Spinal cord (tissue), 10 donors: ENCODE data around the gene ELN. TPM values are rescaled to one million over a fixed set of nuclear protein-coding genes. Genes with fewer than 3 reads are reported as not detected.
A peak's percentile ranks its signal among the peaks of the same experiment; 100 is the strongest.

ENCODE experiments used
- DNase-seq, 6 donors: peaks; one replicate each; pipeline versions ENCODE4 v3.0.0 to v3.0.0-alpha.2; 2013 to 2015; ENCODE audit warnings: low spot score in 6 of 6, low read depth in 4 of 6
- H3K27ac ChIP-seq: one replicate; pipeline ENCODE4 v1.5.1; 2013; ENCODE audit warnings: low read depth, low read length, control low read depth
- H3K27me3 ChIP-seq: one replicate; pipeline ENCODE4 v1.6.1; 2013; ENCODE audit warnings: low read length; ENCODE audit not compliant: control insufficient read depth, insufficient read depth
- H3K36me3 ChIP-seq: one replicate; pipeline ENCODE4 v1.6.1; 2013; ENCODE audit warnings: low read length; ENCODE audit not compliant: control insufficient read depth, insufficient read depth
- H3K4me1 ChIP-seq: one replicate; pipeline ENCODE4 v1.6.1; 2013; ENCODE audit warnings: low read length; ENCODE audit not compliant: control insufficient read depth, insufficient read depth
- H3K4me3 ChIP-seq: one replicate; pipeline ENCODE4 v1.5.1; 2013; ENCODE audit warnings: low read depth, low read length, control low read depth
- H3K9me3 ChIP-seq: one replicate; pipeline ENCODE4 v1.6.1; 2013; ENCODE audit warnings: low read length; ENCODE audit not compliant: control insufficient read depth, insufficient read depth
- WGBS: methylation state at CpG from one replicate; pipeline ENCODE4 v1.1.5; 2013; ENCODE audit warnings: missing lambda C conversion rate; ENCODE audit not compliant: insufficient coverage; 5-methylcytosine and 5-hydroxymethylcytosine counted together
- polyA plus RNA-seq, 2 donors: library from polyadenylated mRNA; unstranded; fragments of 120-200 nt; gene quantifications; one replicate each; pipeline ENCODE4 v1.2.1, GENCODE V29; 2013; ENCODE audit not compliant: insufficient read length in 2 of 2
- total RNA-seq, 2 donors: library from RNA; depleted of rRNA in 1 of 2; stranded (reverse); fragments of 120-200 nt in 1 of 2; fragments of >200 nt in 1 of 2; gene quantifications; one replicate each; pipeline versions ENCODE4 v1.2.3 to v1.2.4, GENCODE V29; 2013 to 2014
- donor health status: healthy.

ELN gene
- total and polyA plus RNA-seq, 4 donors: 114 to 287 (median 197) TPM

- H3K9me3 ChIP-seq: no peaks in the 10 kb centered on the region
- peaks cover 2% of the 10 kb centered on the region for H3K27me3 ChIP-seq
- no peak overlapping the region for H3K4me3 ChIP-seq
- DNase-seq: peak in 1 of 6 donors; percentile 60
- H3K27ac ChIP-seq: no peak overlapping the region
- H3K36me3 ChIP-seq: no peaks in the 10 kb centered on the region
- 56% methylated on average over 3 of the region's 9 CpGs for WGBS
- peaks cover 21% of the 10 kb centered on the region for H3K4me1 ChIP-seq
These were observed 7.6 kb upstream of the ELN start for GRCh38 chr7:74020390-74020789.

- WGBS: 74% methylated on average over 26 of the region's 26 CpGs
- no peaks in the 10 kb centered on the region for H3K9me3 ChIP-seq
- no peak overlapping the region for H3K27ac ChIP-seq
- peaks cover 2% of the 10 kb centered on the region for H3K27me3 ChIP-seq
- H3K4me1 ChIP-seq: peaks cover 25% of the 10 kb centered on the region
- H3K36me3 ChIP-seq: no peaks in the 10 kb centered on the region
- DNase-seq: no peak
- no peak overlapping the region for H3K4me3 ChIP-seq
These were observed 6.2 kb upstream of the ELN start for GRCh38 chr7:74021546-74022320.

- Histone ChIP-seq H3K9me3 (no peaks in the 10 kb centered on the region), H3K36me3 (no peaks in the 10 kb centered on the region), H3K27me3 (peaks cover 2% of the 10 kb centered on the region), H3K4me1 (peaks cover 31% of the 10 kb centered on the region), H3K27ac (no peak overlapping the region), H3K4me3 (no peak overlapping the region)
- WGBS: 33% methylated on average over 1 of the region's 7 CpGs
- DNase-seq: no peak
These were observed 5.5 kb upstream of the ELN start for GRCh38 chr7:74022507-74022906.

GRCh38 chr7:74023092-74023536 lies 4.9 kb upstream of the ELN start:
- no peak overlapping the region for H3K27ac ChIP-seq
- H3K27me3 ChIP-seq: peaks cover 2% of the 10 kb centered on the region
- H3K4me1 ChIP-seq: peaks cover 36% of the 10 kb centered on the region
- no peak for DNase-seq
- 35% methylated on average over 12 of the region's 12 CpGs for WGBS
- H3K9me3 ChIP-seq: no peaks in the 10 kb centered on the region
- H3K36me3 ChIP-seq: no peaks in the 10 kb centered on the region
- no peak overlapping the region for H3K4me3 ChIP-seq

GRCh38 chr7:74023786-74024185 lies 4.2 kb upstream of the ELN start:
- Histone ChIP-seq H3K27me3 (peaks cover 2% of the 10 kb centered on the region), H3K27ac (no peak overlapping the region)
- WGBS: 86% methylated on average over 11 of the region's 11 CpGs

GRCh38 chr7:74025146-74025545 lies 2.8 kb upstream of the ELN start:
- Histone ChIP-seq H3K36me3 (no peaks in the 10 kb centered on the region), H3K4me1 (peaks cover 52% of the 10 kb centered on the region), H3K27ac (no peak overlapping the region), H3K4me3 (no peak overlapping the region), H3K27me3 (peaks cover 2% of the 10 kb centered on the region), H3K9me3 (no peaks in the 10 kb centered on the region)
- no peak for DNase-seq
- 77% methylated on average over 5 of the region's 8 CpGs for WGBS

More at GRCh38 chr7:74023786-74024185, 4.2 kb upstream of the ELN start:
- DNase-seq: no peak
- Histone ChIP-seq H3K36me3 (no peaks in the 10 kb centered on the region), H3K9me3 (no peaks in the 10 kb centered on the region), H3K4me3 (no peak overlapping the region), H3K4me1 (peaks cover 43% of the 10 kb centered on the region)

- Histone ChIP-seq H3K4me1 (peaks cover 55% of the 10 kb centered on the region), H3K27ac (no peak overlapping the region)
- WGBS: 53% methylated on average over 6 of the region's 8 CpGs
These were observed 2.2 kb upstream of the ELN start for GRCh38 chr7:74025730-74026129.

GRCh38 chr7:74026406-74026902 lies 1.5 kb upstream of the ELN start:
- peak overlapping the region; percentile 78 for H3K27ac ChIP-seq
- no peak overlapping the region for H3K4me3 ChIP-seq

More at GRCh38 chr7:74025730-74026129, 2.2 kb upstream of the ELN start:
- Histone ChIP-seq H3K9me3 (no peaks in the 10 kb centered on the region), H3K4me3 (no peak overlapping the region), H3K36me3 (no peaks in the 10 kb centered on the region), H3K27me3 (peaks cover 2% of the 10 kb centered on the region)
- DNase-seq: no peak

GRCh38 chr7:74026903-74027682 lies 880 bp upstream of the ELN start:
- no peaks in the 10 kb centered on the region for H3K36me3 ChIP-seq
- DNase-seq: peak in 4 of 6 donors; percentile 36 to 83 (median 66)
- no peaks in the 10 kb centered on the region for H3K9me3 ChIP-seq
- no peak overlapping the region for H3K4me3 ChIP-seq
- peaks cover 67% of the 10 kb centered on the region for H3K4me1 ChIP-seq
- 10% methylated on average over 13 of the region's 18 CpGs for WGBS
- H3K27me3 ChIP-seq: peaks cover 2% of the 10 kb centered on the region
- H3K27ac ChIP-seq: peak overlapping the region; percentile 78

More at GRCh38 chr7:74026406-74026902, 1.5 kb upstream of the ELN start:
- Histone ChIP-seq H3K36me3 (no peaks in the 10 kb centered on the region), H3K27me3 (peaks cover 2% of the 10 kb centered on the region), H3K4me1 (peaks cover 61% of the 10 kb centered on the region), H3K9me3 (no peaks in the 10 kb centered on the region)
- no peak for DNase-seq
- 33% methylated on average over 4 of the region's 6 CpGs for WGBS
